MG63 (cell line): Measurements from ENCODE around the gene KEAP1. TPM values are rescaled to one million over a fixed set of nuclear protein-coding genes. Genes with fewer than 3 reads are reported as not detected.

Experiments
- DNase-seq: peaks from one replicate; pipeline ENCODE4 v3.0.0-alpha.2; 2020
- H3K27me3 ChIP-seq: fragments of 250-450 bp; sonication (Bioruptor Pico); 2 replicates; pipeline ENCODE4 v1.5.1; 2020; ENCODE audit warnings: mild to moderate bottlenecking, moderate library complexity
- H3K36me3 ChIP-seq: fragments of 250-450 bp; sonication (Bioruptor Pico); 2 replicates; pipeline ENCODE4 v1.5.1; 2020; ENCODE audit warnings: mild to moderate bottlenecking, moderate library complexity
- H3K4me3 ChIP-seq: fragments of 250-450 bp; sonication (Bioruptor Pico); 2 replicates; pipeline ENCODE4 v1.5.1; 2020; ENCODE audit warnings: mild to moderate bottlenecking, moderate library complexity
- H3K9me3 ChIP-seq: fragments of 250-450 bp; sonication (Bioruptor Pico); 2 replicates; pipeline ENCODE4 v1.5.1; 2020; ENCODE audit warnings: mild to moderate bottlenecking, moderate library complexity
- total RNA-seq: library from RNA; depleted of rRNA; stranded (reverse); fragments of >200 nt; shearing (Covaris generic); gene quantifications from 2 replicates; pipeline ENCODE4 v1.2.3, GENCODE V29; 2014; ENCODE audit warnings: low replicate concordance; rRNA removed

KEAP1 gene
- total RNA-seq, 1 experiment from 2014 or later, result 247 TPM

DNA sequence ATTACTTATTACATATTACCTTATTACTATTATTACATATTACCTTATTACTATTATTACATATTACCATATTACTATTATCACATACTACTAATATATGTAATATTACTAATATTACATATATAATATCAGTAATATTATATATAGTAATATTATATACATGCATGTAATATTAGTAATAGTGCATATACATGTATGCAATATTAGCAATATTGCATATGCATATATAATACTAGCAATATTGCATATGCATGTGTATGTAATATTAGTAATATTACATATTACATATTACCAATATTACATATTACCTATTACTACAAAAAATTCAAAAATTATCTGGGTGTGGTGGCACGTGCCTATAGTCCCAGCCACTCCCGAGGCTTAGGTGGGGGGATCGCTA lies 60.5 kb downstream of the KEAP1 start:
- Histone ChIP-seq H3K9me3 (no peaks in the 10 kb centered on the region), H3K4me3 (no peak overlapping the region), H3K27me3 (no peaks in the 10 kb centered on the region; the same call in 1 of the 2 replicates), H3K36me3 (peaks cover 13% of the 10 kb centered on the region)
- DNase-seq, result no peak

DNA sequence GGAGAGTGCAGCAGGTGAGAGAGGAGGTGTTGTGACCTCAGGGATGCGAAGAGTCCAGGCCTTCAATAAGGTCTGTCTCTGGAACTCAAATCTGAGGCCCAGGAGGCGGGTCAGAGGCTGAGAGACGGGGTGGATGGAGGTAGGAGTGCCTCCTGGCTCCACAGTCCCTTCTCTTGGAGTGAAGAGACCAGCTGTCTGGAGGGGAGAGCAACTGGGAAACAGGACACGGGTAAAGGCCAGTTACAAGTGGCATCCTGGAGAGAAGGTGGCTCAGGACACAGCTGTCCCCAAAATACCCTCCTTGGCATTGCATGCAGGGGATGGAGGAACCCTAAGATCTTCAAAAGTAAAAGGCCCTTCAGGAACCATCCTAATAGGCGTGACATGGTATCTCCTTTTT lies 63.6 kb downstream of the KEAP1 start:
- H3K27me3 ChIP-seq, result no peaks in the 10 kb centered on the region; the same call in 1 of the 2 replicates
- H3K36me3 ChIP-seq, result peaks cover 17% of the 10 kb centered on the region
- no peak overlapping the region for H3K4me3 ChIP-seq
- H3K9me3 ChIP-seq, result no peaks in the 10 kb centered on the region
- no peak for DNase-seq

Other genes starting within 250 kb of the KEAP1 start
- 3.8 and 5.1 TPM in 2 replicates for gene ICAM1, start 232.2 kb downstream of the KEAP1 start, total RNA-seq
- gene ICAM4, start 216.4 kb downstream of the KEAP1 start, total RNA-seq, result not detected in 2 replicates
- not detected in 2 replicates for gene ICAM5, start 213.4 kb downstream of the KEAP1 start, total RNA-seq
- gene ZGLP1, start 193.5 kb downstream of the KEAP1 start, total RNA-seq, result 0.43 TPM in 1 of 2 replicates, not detected in the other
- gene FDX2, start 187.3 kb downstream of the KEAP1 start, total RNA-seq, result 30.8 and 43.8 TPM in 2 replicates
- gene RAVER1, start 169.8 kb downstream of the KEAP1 start, total RNA-seq, result 21.0 and 30.3 TPM in 2 replicates
- gene ICAM3, start 163.7 kb downstream of the KEAP1 start, total RNA-seq, result 20.4 and 31.7 TPM in 2 replicates
- gene TYK2, start 122.8 kb downstream of the KEAP1 start, total RNA-seq, result 87.9 and 124 TPM in 2 replicates
- 485 and 519 TPM in 2 replicates for gene CDC37, start 99.8 kb downstream of the KEAP1 start, total RNA-seq
- 3.1 and 5.5 TPM in 2 replicates for gene PDE4A, start 82.8 kb downstream of the KEAP1 start, total RNA-seq
- gene S1PR5, start 14.1 kb upstream of the KEAP1 start, total RNA-seq, result not detected in 2 replicates
- 16.6 and 27.0 TPM in 2 replicates for gene ATG4D, start 40.5 kb upstream of the KEAP1 start, total RNA-seq
- 31.7 and 43.3 TPM in 2 replicates for gene KRI1, start 62.7 kb upstream of the KEAP1 start, total RNA-seq
- 24.9 and 43.3 TPM in 2 replicates for gene CDKN2D, start 65.6 kb upstream of the KEAP1 start, total RNA-seq
- 1.4 TPM in 1 of 2 replicates, not detected in the other for gene AP1M2, start 84.0 kb upstream of the KEAP1 start, total RNA-seq
- 0.54 and 3.3 TPM in 2 replicates for gene SLC44A2, start 122.2 kb upstream of the KEAP1 start, total RNA-seq
- 273 and 320 TPM in 2 replicates for gene ILF3, start 151.0 kb upstream of the KEAP1 start, total RNA-seq
- gene QTRT1, start 198.1 kb upstream of the KEAP1 start, total RNA-seq, result 95.3 and 97.4 TPM in 2 replicates
- 104 and 116 TPM in 2 replicates for gene DNM2, start 214.7 kb upstream of the KEAP1 start, total RNA-seq